MV-4-11 (cell line): Measurements from ENCODE around the gene PTCD2.
A peak's percentile ranks its signal among the peaks of the same experiment; 100 is the strongest.
"Not testable (repeated sequence)": the region's sequence is repeated elsewhere in the genome, so short reads cannot be mapped to it uniquely, and the experiment has no call there.

ENCODE experiments used
- DNase-seq: peaks from one replicate; lab custom pipeline; 2025; lab: John Stamatoyannopoulos, UW

The PTCD2 gene

DNA sequence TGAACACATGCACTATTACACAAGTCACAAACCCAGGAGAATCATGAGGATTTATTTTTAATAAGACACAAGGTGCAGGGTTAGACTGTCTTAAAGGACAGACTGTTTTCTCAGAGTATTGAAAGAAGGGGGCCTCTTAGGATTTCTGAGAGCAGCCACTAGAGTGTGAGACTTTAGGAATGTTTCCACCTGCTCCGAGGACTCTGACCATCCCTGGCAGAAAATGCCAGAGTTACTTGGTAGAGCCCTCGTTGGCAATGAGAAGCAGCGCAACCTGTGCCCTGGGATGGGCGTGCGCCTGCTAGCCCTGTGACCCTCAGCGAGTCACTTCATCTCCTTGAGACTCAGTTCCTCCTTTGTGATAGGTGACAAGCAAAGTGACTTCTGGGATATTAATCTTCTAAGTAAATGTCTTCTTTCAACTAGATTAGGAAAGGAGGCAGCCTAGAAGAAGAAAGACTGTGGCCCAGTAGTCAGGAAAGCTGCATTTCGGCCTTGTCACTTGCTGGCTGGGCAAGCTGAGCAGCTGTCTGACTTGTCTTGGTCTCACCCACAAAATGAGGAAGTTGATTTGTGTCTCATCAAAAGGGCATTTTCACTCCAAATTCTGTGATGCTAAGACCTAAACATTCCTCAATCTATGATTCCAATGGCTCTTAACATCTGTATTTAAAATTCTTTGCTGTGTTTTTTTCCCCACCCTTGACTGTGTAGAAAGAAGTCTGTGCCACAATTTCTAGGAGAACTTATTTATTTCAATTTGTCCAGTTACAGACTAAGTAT, 60.5 kb downstream of the PTCD2 start:
- peak; percentile 87 for DNase-seq

DNA sequence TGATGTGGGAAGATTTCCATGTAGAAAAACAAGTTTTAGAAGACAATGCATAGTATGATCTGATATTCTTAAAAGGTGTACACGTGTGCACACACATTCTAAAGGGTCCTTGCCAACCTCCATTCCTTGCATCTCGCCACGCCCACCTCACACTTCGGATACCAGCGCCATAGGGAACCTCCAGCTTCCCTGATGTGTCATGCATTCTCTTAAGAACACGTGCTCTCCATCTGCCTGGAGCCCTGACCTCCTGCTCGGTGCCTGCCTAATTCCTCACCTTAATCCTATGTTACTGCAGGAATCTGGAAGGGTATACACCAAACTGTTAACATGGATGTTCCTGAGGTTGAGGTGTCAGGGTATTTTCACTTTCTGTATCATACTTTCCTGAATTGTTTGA, 63.1 kb downstream of the PTCD2 start:
- DNase-seq: no peak

- DNase-seq: no peak
These were observed 63.6 kb downstream of the PTCD2 start for GRCh38 chr5:72383726-72384125.

DNA sequence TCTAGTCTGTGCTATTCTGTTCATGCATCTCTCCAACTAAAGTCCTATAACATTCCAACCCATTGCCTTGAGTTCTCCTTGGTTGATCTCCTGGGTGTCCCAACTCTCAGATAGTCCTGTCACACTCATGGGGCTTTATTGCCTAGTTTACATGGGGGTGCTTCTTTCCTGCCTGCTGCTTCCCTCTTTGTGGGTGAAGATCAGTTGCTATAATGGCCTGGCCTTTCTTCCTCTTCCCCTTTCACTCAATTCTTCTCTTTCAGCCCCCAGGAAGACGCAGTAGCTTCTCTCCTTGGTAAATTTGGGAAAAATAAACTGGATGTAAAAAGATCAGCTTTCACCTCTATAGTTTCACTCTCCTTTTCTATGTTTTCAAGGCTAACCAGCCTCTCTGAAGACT, 66.5 kb downstream of the PTCD2 start:
- peak; percentile 76 for DNase-seq

- DNase-seq: no peak
These were observed 67.8 kb downstream of the PTCD2 start for GRCh38 chr5:72387985-72388384.

- no peak for DNase-seq
These were observed 68.5 kb downstream of the PTCD2 start for GRCh38 chr5:72388646-72389045.

DNA sequence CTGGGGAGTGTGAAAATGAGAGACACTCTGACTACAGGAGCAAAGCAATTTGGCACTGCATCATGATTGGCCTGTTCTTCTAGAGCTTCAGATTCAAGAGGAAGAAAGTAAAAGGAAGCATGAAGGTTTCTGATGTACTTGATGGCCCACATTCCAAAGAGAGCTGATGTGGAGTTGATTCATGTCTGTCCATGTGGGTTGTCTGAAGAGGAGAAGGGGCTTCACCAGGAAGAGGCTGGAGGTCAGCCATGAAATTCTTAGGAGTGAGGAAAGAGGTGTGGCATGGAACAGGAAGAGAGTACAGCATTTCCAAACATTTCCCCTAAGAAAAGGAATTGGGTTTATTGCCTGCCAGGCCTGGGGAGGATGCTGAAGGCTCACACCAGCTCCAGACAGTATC, 70.7 kb downstream of the PTCD2 start:
- no peak for DNase-seq

- no peak for DNase-seq
These were observed 72.2 kb downstream of the PTCD2 start for GRCh38 chr5:72392326-72392733.

GRCh38 chr5:72393052-72393451, 72.9 kb downstream of the PTCD2 start:
- peak; percentile 15 for DNase-seq

GRCh38 chr5:72394688-72395087, 74.5 kb downstream of the PTCD2 start:
- DNase-seq: peak; percentile 60

DNA sequence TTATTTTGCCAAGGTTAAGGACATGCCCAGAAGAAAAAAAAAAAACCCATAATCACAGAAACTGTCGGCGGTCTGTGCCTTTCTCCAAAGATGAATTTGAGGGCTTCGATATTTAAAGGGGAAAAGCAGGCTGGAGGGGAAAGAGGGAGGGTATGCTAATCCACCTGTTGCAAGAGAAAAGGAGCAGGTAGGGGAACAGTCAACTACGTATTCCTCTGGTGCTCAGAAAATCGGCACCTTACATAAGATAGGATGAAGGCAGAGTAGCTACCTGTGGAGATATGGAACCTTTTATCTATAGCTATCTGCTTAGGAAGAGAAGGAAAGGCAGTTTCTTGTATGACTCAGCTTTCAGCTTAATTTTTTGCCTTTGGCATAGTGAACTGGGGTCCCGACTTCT, 77.7 kb downstream of the PTCD2 start:
- no peak for DNase-seq

DNA sequence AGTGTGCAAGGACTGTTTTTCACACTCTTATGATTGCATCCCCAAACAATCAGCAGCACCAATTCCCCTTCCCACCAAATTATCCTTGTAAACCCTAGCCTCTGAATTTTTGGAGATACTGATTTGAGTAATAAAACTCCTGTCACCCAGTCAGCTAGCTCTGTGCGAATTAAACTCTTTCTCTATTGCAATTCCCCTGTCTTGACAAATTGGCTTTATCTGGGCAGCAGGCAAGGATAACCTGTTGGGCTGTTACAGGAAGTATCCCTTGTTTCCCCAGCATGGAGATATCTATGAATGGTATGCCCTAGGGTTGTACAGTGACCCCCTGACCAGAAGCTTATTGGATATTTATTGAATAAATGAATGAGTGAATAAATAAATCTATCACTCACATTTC, 80.8 kb downstream of the PTCD2 start:
- no peak for DNase-seq

GRCh38 chr5:72402381-72402890, 82.3 kb downstream of the PTCD2 start:
- no peak for DNase-seq

DNA sequence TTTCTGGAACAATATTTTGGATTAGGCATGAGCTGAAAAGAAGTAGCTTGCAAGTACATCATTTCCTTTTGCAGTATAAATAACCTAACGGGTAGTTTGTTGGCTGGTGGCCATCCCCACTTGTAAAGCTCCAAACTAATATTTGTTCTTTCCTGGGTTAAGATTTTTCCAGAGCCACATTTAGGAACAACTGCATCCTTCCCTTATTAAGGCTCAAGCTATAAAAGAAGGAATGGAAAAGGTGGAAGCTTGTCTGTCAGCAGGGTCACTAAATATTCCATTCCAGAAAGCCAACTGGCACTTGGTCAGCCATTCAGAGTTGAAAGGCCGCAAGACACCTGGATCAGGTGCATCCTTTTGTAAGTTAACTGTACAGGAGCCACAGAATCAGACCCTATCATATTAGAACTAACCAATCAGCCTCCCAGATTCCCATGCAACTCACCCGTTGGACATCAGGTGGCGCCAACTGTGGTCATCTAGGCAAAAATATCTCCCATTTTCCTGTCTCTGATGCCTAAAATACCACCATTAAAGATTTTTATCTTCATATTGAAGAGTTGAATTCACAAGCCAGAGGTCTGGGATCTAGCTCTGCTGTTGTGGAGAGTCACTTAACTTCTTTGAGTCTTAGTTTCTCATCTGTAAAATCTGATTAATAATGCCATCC, 82.9 kb downstream of the PTCD2 start:
- DNase-seq: no peak

- not testable (repeated sequence) for DNase-seq
These were observed 84.6 kb downstream of the PTCD2 start for GRCh38 chr5:72404771-72405170.

DNA sequence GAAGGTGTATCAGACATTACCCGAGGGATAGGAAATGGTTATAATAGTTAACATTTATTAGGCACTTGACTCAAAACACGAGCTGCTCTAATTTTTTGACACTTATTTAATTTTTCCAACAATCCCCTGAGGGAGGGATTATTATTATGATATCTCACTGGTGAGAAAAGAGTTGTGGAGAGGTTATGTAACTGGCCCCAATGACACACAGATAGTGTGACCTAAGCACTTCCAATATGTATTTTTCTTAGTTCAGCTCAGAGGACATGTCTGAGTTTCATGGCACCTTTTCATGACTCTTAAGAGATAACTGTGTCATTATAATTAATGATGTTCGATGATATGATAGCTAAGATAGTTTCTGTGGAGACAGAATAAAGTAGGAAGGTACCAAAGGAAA, 86.9 kb downstream of the PTCD2 start:
- no peak for DNase-seq

DNA sequence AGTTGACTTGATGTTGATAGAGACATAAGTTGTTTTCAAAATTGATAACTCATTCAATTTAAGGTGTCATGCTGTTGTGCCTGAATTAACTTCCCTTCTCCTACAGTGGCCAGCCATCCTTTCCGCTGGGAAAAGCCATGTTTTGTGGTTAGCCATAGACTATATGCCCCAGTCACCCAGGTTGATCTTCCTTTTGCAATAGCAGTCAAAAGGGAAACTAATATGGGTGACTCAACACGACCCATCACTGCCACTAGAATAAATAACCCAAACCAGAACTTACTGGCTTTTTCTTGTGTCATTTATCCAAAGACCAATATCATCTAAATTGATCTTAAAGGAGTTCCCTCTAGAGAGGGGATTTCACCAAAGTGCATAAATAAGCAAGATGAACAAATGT, 87.4 kb downstream of the PTCD2 start:
- DNase-seq: peak; percentile 48

DNA sequence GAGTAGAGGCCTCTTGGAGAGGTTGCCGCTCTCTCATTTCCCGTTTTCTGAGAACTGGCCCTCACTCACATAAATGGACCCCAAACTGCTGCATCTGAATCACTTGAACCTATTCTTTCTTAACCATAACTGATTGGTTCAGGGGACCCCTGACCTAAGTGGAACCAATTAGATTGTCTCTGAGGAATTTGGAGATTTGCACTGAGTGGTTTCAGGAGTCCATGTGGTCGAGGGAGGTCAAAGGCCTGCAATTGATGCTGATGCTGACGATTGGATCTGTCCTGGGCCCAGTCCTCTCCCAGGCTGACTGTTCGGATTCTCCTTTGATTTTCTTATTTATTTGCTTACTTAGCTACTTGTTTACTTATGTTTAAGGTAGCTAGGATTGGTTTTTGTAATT, 88.0 kb downstream of the PTCD2 start:
- peak; percentile 20 for DNase-seq

DNA sequence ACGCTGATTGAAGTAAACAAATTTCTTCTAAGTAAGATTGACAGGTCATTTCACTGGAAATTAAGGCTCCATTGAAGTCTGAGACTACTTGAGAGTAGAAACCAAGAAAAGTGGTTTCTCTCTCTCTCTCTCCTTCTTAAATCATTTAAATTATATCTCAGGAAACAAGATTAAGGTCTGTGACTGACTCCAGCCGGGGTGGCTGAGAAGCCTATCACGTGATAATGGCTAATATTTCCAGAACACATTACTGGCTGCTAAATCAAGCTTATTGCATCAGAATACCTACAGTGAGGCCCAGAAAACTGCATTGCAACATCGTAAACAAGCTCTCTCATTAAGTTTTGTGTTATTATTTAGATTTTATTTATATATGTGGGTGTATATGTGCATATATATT, 88.4 kb downstream of the PTCD2 start:
- no peak for DNase-seq

GRCh38 chr5:72410688-72411295, 90.6 kb downstream of the PTCD2 start:
- no peak for DNase-seq

- no peak for DNase-seq
These were observed 92.3 kb downstream of the PTCD2 start for GRCh38 chr5:72412283-72413055.

- DNase-seq: no peak
These were observed 95.6 kb downstream of the PTCD2 start for GRCh38 chr5:72415616-72416325.
